Keratinocyte (primary cell): ENCODE measurements around the gene HRAS. TPM values are rescaled to one million over a fixed set of nuclear protein-coding genes. Genes with fewer than 3 reads are reported as not detected.

Experiments
- DNase-seq: peaks from one replicate; pipeline ENCODE4 v3.0.0-alpha.2; 2011; ENCODE audit warnings: low read depth, missing footprints, low spot score
- FAIRE-seq: peaks from 2 replicates; lab custom pipeline; 2011; peaks lifted over from hg19 to GRCh38; lab: Jason Lieb, UNC
- H2AFZ ChIP-seq: 2 replicates; pipeline ENCODE4 v1.6.0; 2012; ENCODE audit warnings: low read length, control low read depth, inconsistent platforms; ENCODE audit not compliant: control insufficient read depth
- H3K27ac ChIP-seq: 2 replicates; pipeline ENCODE4 v1.5.1; 2011; ENCODE audit warnings: low read length; ENCODE audit not compliant: control insufficient read depth, insufficient read depth
- H3K27me3 ChIP-seq: 3 replicates; pipeline ENCODE4 v1.6.0; 2011; ENCODE audit warnings: low read length; ENCODE audit not compliant: control insufficient read depth, insufficient read depth; ENCODE audit errors: extremely low read depth
- H3K36me3 ChIP-seq, 2 experiments: 2 replicates in 1 of 2; 3 replicates in 1 of 2; pipeline ENCODE4 v1.5.1; 2011; ENCODE audit warnings: low read length in 2 of 2, mild to moderate bottlenecking in 1 of 2; ENCODE audit not compliant: control insufficient read depth in 2 of 2, insufficient read depth in 2 of 2; ENCODE audit errors: extremely low read depth in 1 of 2
- H3K4me1 ChIP-seq: 3 replicates; pipeline ENCODE4 v1.5.1; 2011; ENCODE audit warnings: low read length; ENCODE audit not compliant: control insufficient read depth, insufficient read depth; ENCODE audit errors: extremely low read depth
- H3K4me2 ChIP-seq: 3 replicates; pipeline ENCODE4 v1.6.0; 2011; ENCODE audit warnings: low read depth, low read length; ENCODE audit not compliant: control insufficient read depth, insufficient read depth; ENCODE audit errors: extremely low read depth
- H3K4me3 ChIP-seq, 3 experiments: fragments of 200-600 bp in 1 of 3; sonication (generic) in 1 of 3; 2 replicates in 2 of 3; 3 replicates in 1 of 3; pipeline ENCODE4 v1.5.1; 2011 to 2016; ENCODE audit warnings: low read length in 3 of 3, mild to moderate bottlenecking in 3 of 3, control low read depth in 2 of 3, inconsistent platforms in 1 of 3, low read depth in 1 of 3, mixed read lengths in 1 of 3, mixed run types in 1 of 3, moderate library complexity in 1 of 3; ENCODE audit not compliant: control insufficient read depth in 2 of 3, insufficient read depth in 2 of 3; ENCODE audit errors: extremely low read depth in 1 of 3
- H3K79me2 ChIP-seq: 2 replicates; pipeline ENCODE4 v1.6.0; 2012; ENCODE audit warnings: low read length; ENCODE audit not compliant: control insufficient read depth, insufficient read depth
- H3K9ac ChIP-seq: 3 replicates; pipeline ENCODE4 v1.6.0; 2011; ENCODE audit warnings: low read length; ENCODE audit not compliant: control insufficient read depth, insufficient read depth; ENCODE audit errors: extremely low read depth
- H3K9me1 ChIP-seq: 3 replicates; pipeline ENCODE4 v1.6.0; 2011; ENCODE audit warnings: low read length; ENCODE audit not compliant: control insufficient read depth, insufficient read depth; ENCODE audit errors: extremely low read depth
- H3K9me3 ChIP-seq: 2 replicates; pipeline ENCODE4 v1.5.1; 2012; ENCODE audit warnings: low read depth, low read length; ENCODE audit not compliant: control insufficient read depth
- H4K20me1 ChIP-seq: 3 replicates; pipeline ENCODE4 v1.6.0; 2011; ENCODE audit warnings: low read length; ENCODE audit not compliant: control insufficient read depth, insufficient read depth; ENCODE audit errors: extremely low read depth
- EZH2 ChIP-seq: IDR thresholded peaks from one replicate; pipeline ENCODE4 v1.6.1; 2012; ENCODE audit warnings: inconsistent platforms, mild to moderate bottlenecking, low read length, moderate library complexity
- dilution Hi-C: fragments of 300-500 bp; cut with MboI; formaldehyde crosslinking; loops from one replicate; pipeline ENCODE4 v1.7.0; 2020; ENCODE audit warnings: low sequenced_read_pairs; ENCODE audit not compliant: extremely low pct_ligation_motif_present
- polyA plus RNA-seq, 5 experiments: library from polyadenylated mRNA; depleted of rRNA in 3 of 5; stranded (reverse) in 3 of 5; stranded (forward) in 1 of 5; unstranded in 1 of 5; fragments of >200 nt; gene quantifications; 1 replicate in 1 of 5; 2 replicates in 3 of 5; 3 replicates in 1 of 5; pipeline versions ENCODE4 v1.2.1 to v1.2.3, GENCODE V29; 2011 to 2012; ENCODE audit warnings: missing spikeins in 2 of 5, low read depth in 1 of 5, low replicate concordance in 1 of 5
- TF ChIP-seq, protein P1 (sequence below), 3 experiments: IDR thresholded peaks in 1 of 3; conservative IDR thresholded peaks in 1 of 3; optimal IDR thresholded peaks in 1 of 3; 2 replicates in 2 of 3; 3 replicates in 1 of 3; pipeline versions ENCODE3 to v1.5.1; 2011; ENCODE audit warnings: low read length in 3 of 3, mild to moderate bottlenecking in 3 of 3, moderate library complexity in 2 of 3, control low read depth in 1 of 3, inconsistent platforms in 1 of 3; ENCODE audit not compliant: insufficient read depth in 2 of 3; ENCODE audit errors: extremely low read depth in 1 of 3

HRAS gene
- polyA plus RNA-seq, 1 donor (not counting 4 experiments of a cell fraction or from before 2014, with no cell fraction given) = 112 TPM

- no peak overlapping the region for H3K9ac ChIP-seq
- FAIRE-seq = no peak
- dilution Hi-C loops = no loop called here
Observed at GRCh38 chr11:487571-488021, 47.8 kb downstream of the HRAS start.

DNA sequence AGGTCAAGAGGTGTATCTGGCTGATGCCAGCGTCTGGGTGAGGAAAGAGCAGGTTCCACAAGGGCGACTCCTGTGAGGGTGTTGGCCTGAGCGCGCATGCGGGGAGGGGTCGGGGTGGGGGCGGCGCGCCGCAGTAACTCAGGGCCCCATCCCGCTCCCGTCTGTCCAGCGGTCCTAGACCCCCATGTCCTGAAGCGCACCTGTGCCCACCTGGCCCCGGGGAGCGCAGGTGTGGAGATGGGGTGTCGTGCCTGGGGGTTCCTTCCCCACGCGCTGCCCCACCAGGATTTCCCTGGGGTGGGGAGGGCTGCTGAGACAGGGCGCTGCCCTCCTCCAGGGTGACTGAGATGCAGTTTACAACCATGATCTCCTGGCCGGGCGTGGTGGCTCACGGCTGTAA, 49.2 kb downstream of the HRAS start:
- Histone ChIP-seq H3K27me3 (no peaks in the 10 kb centered on the region), H3K9me3 (no peaks in the 10 kb centered on the region), H3K9ac (no peak overlapping the region), H3K79me2 (peaks cover 12% of the 10 kb centered on the region), H3K36me3 (peaks cover 6 to 12% of the 10 kb centered on the region in 2 experiments), H3K4me2 (no peak overlapping the region), H3K4me3 (no peak overlapping the region), H3K4me1 (no peaks in the 10 kb centered on the region), H3K9me1 (no peaks in the 10 kb centered on the region), H2AFZ (no peak overlapping the region), H4K20me1 (peaks cover 2% of the 10 kb centered on the region), H3K27ac (no peak overlapping the region)
- dilution Hi-C loops = no loop called here
- FAIRE-seq (no peak), DNase-seq (no peak)
- TF ChIP-seq, protein P1, sequence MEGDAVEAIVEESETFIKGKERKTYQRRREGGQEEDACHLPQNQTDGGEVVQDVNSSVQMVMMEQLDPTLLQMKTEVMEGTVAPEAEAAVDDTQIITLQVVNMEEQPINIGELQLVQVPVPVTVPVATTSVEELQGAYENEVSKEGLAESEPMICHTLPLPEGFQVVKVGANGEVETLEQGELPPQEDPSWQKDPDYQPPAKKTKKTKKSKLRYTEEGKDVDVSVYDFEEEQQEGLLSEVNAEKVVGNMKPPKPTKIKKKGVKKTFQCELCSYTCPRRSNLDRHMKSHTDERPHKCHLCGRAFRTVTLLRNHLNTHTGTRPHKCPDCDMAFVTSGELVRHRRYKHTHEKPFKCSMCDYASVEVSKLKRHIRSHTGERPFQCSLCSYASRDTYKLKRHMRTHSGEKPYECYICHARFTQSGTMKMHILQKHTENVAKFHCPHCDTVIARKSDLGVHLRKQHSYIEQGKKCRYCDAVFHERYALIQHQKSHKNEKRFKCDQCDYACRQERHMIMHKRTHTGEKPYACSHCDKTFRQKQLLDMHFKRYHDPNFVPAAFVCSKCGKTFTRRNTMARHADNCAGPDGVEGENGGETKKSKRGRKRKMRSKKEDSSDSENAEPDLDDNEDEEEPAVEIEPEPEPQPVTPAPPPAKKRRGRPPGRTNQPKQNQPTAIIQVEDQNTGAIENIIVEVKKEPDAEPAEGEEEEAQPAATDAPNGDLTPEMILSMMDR (optimal IDR thresholded peaks at IDR 0.05 in 1 of 3, IDR thresholded peaks at IDR 0.05 in 1 of 3, conservative IDR thresholded peaks at IDR 0.05 in 1 of 3; ENCODE audit: extremely low read depth in 1 of 3, insufficient read depth in 2 of 3, low read length in 3 of 3) = no peak
- TF ChIP-seq EZH2 = no peak

More at GRCh38 chr11:487571-488021, 47.8 kb downstream of the HRAS start:
- TF ChIP-seq, protein P1 (optimal IDR thresholded peaks at IDR 0.05 in 1 of 3, IDR thresholded peaks at IDR 0.05 in 1 of 3, conservative IDR thresholded peaks at IDR 0.05 in 1 of 3; ENCODE audit: extremely low read depth in 1 of 3, insufficient read depth in 2 of 3, low read length in 3 of 3) = no peak
- no peak for TF ChIP-seq EZH2
- Histone ChIP-seq H4K20me1 (peaks cover 2% of the 10 kb centered on the region), H3K9me3 (no peaks in the 10 kb centered on the region), H3K27ac (no peak overlapping the region), H2AFZ (no peak overlapping the region), H3K4me2 (no peak overlapping the region), H3K79me2 (peaks cover 12% of the 10 kb centered on the region), H3K4me1 (no peaks in the 10 kb centered on the region), H3K27me3 (no peaks in the 10 kb centered on the region), H3K36me3 (peaks cover 8 to 14% of the 10 kb centered on the region in 2 experiments), H3K4me3 (no peak overlapping the region), H3K9me1 (no peaks in the 10 kb centered on the region)
- DNase-seq = no peak
